Testis (tissue), 2 donors: ENCODE measurements around the gene PAPSS2.

Experiments used
- CTCF ChIP-seq, 3 experiments: fragments of 450-650 bp in 2 of 3; fragments of 200-600 bp in 1 of 3; sonication (generic) in 1 of 3; IDR thresholded peaks; one replicate each; pipeline ENCODE4 v1.5.1; 2016 to 2019; ENCODE audit warnings: antibody characterized with exemption in 3 of 3, mild to moderate bottlenecking in 2 of 3, moderate library complexity in 1 of 3
- POLR2A ChIP-seq: fragments of 450-650 bp; IDR thresholded peaks from one replicate; pipeline ENCODE4 v1.6.1; 2017; ENCODE audit warnings: antibody characterized with exemption, mild to moderate bottlenecking, moderate library complexity

DNA sequence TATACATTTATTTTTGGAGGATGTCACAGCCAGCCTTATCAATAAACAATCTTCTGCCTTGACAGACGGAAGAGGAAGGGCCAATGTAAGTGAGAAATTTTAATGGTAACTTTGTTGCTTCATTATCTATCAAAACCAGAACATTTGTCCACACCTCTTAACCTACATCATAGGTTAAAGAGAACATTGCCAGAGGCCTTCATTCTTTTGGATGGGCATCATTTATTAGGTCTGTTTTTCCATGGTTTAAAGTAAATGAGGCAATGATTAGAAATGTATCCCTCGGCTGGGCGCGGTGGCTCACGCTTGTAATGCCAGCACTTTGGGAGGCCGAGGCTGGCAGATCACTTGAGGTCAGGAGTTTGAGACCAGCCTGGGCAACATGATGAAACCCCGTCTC lies 29.5 kb upstream of the PAPSS2 start:
- no peak for TF ChIP-seq CTCF (IDR thresholded peaks at IDR 0.05)
- TF ChIP-seq POLR2A, result no peak
